ENCODE results near the gene NT5C1B. TPM values are rescaled to one million over a fixed set of nuclear protein-coding genes. Genes with fewer than 3 reads are reported as not detected.

NT5C1B gene
- total RNA-seq, 4 donors from 2014 or later = not detected

DNA sequence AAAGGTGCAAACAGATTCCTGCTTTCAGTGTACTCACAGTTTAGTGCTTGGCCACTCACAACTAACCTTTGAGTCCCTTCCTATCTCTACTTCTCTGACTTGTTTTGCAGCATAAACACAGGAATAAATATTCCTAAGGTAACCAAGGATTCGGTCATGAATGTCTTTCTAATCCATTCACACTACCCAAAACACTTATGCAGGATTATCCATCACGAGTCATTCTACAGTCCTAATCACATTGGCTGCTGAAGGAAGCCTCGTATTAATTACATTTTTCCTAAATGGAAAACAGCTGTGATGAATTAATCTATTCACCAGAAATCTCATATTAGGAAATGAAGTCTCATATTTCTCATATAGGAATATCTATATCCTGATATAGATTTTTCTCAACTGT, 45.2 kb downstream of the NT5C1B start:
- Histone ChIP-seq H3K27ac (no peak overlapping the region), H3K9me3 (peaks cover 0 to 4% (median 0%) of the 10 kb centered on the region in 4 donors), H3K4me1 (no peaks in the 10 kb centered on the region), H3K36me3 (no peaks in the 10 kb centered on the region), H3K27me3 (no peaks in the 10 kb centered on the region), H3K4me3 (no peak overlapping the region)
- no peak for DNase-seq
- TF ChIP-seq POLR2A (IDR thresholded peaks at IDR 0.05) = no peak
- TF ChIP-seq, protein P1, sequence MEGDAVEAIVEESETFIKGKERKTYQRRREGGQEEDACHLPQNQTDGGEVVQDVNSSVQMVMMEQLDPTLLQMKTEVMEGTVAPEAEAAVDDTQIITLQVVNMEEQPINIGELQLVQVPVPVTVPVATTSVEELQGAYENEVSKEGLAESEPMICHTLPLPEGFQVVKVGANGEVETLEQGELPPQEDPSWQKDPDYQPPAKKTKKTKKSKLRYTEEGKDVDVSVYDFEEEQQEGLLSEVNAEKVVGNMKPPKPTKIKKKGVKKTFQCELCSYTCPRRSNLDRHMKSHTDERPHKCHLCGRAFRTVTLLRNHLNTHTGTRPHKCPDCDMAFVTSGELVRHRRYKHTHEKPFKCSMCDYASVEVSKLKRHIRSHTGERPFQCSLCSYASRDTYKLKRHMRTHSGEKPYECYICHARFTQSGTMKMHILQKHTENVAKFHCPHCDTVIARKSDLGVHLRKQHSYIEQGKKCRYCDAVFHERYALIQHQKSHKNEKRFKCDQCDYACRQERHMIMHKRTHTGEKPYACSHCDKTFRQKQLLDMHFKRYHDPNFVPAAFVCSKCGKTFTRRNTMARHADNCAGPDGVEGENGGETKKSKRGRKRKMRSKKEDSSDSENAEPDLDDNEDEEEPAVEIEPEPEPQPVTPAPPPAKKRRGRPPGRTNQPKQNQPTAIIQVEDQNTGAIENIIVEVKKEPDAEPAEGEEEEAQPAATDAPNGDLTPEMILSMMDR (IDR thresholded peaks at IDR 0.05) = no peak

DNA sequence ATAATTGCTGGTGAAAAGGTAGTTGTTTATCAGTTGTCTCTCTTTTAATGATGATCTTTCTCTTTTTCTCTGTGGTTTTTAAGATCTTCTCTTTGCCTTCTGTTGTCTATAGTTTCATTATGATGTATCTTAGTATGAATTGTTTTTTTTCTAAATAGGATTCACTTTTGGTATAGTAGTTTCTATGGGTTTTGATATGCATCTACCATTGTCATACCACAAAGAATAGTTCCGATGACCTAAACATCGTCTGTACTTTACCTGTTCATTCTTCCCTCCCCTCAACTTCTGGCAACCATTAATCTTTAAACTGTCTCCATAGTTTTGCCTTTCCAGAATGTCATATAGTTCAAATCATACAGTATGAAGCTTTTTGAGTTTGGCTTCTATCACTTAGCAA, 48.5 kb downstream of the NT5C1B start:
- no peak for TF ChIP-seq POLR2A (IDR thresholded peaks at IDR 0.05)
- TF ChIP-seq, protein P1 (IDR thresholded peaks at IDR 0.05) = no peak

DNA sequence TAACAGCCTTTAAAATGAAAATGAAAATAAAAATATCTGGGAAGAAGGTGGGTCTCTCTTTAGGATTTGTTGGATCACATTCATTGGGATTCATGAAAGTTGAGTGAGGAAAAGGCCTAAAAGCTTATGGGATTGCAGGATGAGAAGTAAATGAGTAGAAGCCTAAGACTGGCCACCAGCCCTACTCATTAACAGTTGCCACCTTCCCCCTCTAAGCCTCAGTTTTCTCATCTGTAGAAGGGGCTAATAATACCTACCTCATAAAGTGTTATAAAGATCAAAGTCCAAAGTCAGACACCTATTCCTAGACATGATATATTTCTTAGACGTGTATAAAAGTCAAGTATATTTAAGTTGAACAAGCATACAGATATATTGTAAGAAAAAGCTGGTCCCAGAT, 52.7 kb downstream of the NT5C1B start:
- no peak overlapping the region for H3K27ac ChIP-seq
- no peak overlapping the region for H3K4me3 ChIP-seq
- no peaks in the 10 kb centered on the region for H3K4me1 ChIP-seq
- H3K27me3 ChIP-seq = no peaks in the 10 kb centered on the region
- no peaks in the 10 kb centered on the region for H3K36me3 ChIP-seq
- H3K9me3 ChIP-seq = peaks cover 0 to 4% (median 0%) of the 10 kb centered on the region in 4 donors
- DNase-seq = no peak
- TF ChIP-seq, protein P1 (IDR thresholded peaks at IDR 0.05) = no peak
- TF ChIP-seq POLR2A (IDR thresholded peaks at IDR 0.05) = no peak

More for the DNA sequence above, 48.5 kb downstream of the NT5C1B start:
- Histone ChIP-seq H3K27ac (no peak overlapping the region), H3K27me3 (no peaks in the 10 kb centered on the region), H3K9me3 (peaks cover 0 to 4% (median 0%) of the 10 kb centered on the region in 4 donors), H3K4me1 (no peaks in the 10 kb centered on the region), H3K4me3 (no peak overlapping the region), H3K36me3 (no peaks in the 10 kb centered on the region)
- DNase-seq = no peak

DNA sequence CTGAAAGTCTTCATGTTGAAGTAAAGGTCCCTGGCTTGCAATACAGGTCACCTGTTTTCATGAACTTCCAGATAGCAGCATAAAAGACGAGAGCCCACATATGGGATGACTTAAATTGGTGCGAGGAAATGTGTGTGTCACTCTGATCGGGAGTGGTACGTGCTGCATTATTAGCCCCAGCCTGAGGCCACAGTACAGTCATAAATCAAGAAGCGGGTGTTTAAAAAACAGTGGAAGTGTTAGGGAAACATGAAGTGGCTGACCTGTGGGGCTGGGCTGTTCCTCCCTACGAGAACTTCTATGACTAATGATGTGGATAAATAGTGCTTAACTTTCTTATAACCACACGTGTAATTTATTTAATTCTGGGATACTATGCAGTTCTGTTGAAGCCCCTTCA, 53.3 kb downstream of the NT5C1B start:
- Histone ChIP-seq H3K27me3 (no peaks in the 10 kb centered on the region), H3K36me3 (no peaks in the 10 kb centered on the region), H3K4me1 (no peaks in the 10 kb centered on the region), H3K4me3 (no peak overlapping the region), H3K9me3 (peaks cover 0 to 4% (median 0%) of the 10 kb centered on the region in 4 donors), H3K27ac (no peak overlapping the region)
- no peak for DNase-seq
- TF ChIP-seq, protein P1 (IDR thresholded peaks at IDR 0.05) = no peak
- TF ChIP-seq POLR2A (IDR thresholded peaks at IDR 0.05) = no peak

DNA sequence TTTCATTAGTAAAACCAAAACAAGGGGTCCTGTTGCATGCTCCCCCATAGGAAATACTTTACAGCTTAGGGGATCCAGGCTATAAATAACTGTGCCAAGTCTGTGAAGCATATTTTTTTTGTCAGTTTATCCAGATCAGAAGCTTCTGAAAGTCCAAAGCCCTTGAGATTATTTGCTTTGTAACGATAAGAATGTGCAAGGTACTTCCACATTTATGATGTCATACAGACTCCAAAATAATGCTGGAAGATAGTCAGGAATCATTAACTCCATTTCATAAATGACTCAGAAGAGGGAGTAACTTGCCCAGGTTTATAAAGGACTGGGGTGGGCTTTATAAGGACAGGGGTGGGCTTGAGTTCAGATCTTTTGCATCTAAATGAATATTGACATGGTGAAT, 58.2 kb downstream of the NT5C1B start:
- no peaks in the 10 kb centered on the region for H3K27me3 ChIP-seq
- no peaks in the 10 kb centered on the region for H3K9me3 ChIP-seq
- DNase-seq = no peak
- no peaks in the 10 kb centered on the region for H3K4me1 ChIP-seq
- H3K4me3 ChIP-seq = no peak overlapping the region
- no peak overlapping the region for H3K27ac ChIP-seq
- no peaks in the 10 kb centered on the region for H3K36me3 ChIP-seq
- TF ChIP-seq, protein P1 (IDR thresholded peaks at IDR 0.05) = no peak
- TF ChIP-seq POLR2A (IDR thresholded peaks at IDR 0.05) = no peak

DNA sequence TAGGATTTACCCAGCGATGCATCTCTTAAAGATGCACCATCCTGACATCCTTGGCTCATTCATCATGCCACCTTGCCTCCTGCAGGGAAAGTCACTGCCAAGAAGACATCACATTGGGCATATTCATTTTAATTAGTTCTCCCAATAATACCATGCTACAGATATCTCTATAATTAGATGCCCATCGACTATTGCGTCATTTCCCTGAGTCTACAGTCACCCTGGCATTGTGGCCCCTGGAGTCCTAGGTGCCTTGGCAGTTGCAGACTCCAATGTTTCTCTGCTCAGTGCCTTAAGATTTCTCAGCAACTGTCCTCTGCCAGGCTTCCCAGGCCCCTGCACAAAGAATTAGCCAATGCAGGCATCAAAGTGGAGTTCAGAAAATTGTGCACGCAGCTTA, 61.5 kb downstream of the NT5C1B start:
- no peaks in the 10 kb centered on the region for H3K27me3 ChIP-seq
- DNase-seq = no peak
- H3K36me3 ChIP-seq = no peaks in the 10 kb centered on the region
- H3K4me3 ChIP-seq = no peak overlapping the region
- no peak overlapping the region for H3K27ac ChIP-seq
- no peaks in the 10 kb centered on the region for H3K4me1 ChIP-seq
- TF ChIP-seq, protein P1 (IDR thresholded peaks at IDR 0.05) = no peak
- no peak for TF ChIP-seq POLR2A (IDR thresholded peaks at IDR 0.05)
- no peaks in the 10 kb centered on the region for H3K9me3 ChIP-seq

Data from Peyer's patch (tissue), 4 donors.